GM18505 (cell line): ENCODE measurements around the gene FAM120B.
A peak's percentile ranks its signal among the peaks of the same experiment; 100 is the strongest.
"Not testable (repeated sequence)": the region's sequence is repeated elsewhere in the genome, so short reads cannot be mapped to it uniquely, and the experiment has no call there.

Source experiments
- ATAC-seq: cut with Tn5 transposase; IDR thresholded peaks from one replicate; pipeline ENCODE4 v1.9.1; 2021; ENCODE audit not compliant: unreplicated experiment
- POLR2A ChIP-seq: IDR thresholded peaks from 4 replicates; pipeline ENCODE4 v1.6.1; 2011; ENCODE audit warnings: borderline replicate concordance; ENCODE audit not compliant: insufficient read depth, insufficient read length; ENCODE audit errors: extremely low read depth

Gene FAM120B

DNA sequence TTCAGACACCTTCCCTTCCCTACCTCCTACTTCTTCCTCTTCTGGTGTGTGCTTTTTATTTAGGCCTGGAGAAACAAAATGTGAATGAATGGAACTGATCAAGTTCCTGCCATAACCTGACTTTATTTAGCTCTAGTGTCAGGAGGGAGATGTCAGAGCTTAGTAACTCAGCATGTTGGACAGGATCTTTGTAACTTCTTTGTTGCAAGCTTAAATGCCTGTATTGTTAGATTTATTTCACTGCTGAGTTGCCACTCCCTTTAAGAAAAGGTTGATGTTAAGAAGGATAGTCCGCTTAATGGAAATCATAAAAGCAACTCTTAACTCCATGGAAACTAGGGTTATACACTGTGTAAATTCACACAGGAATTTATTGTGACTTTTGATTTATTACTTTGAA is 2.2 kb downstream of the FAM120B start:
- TF ChIP-seq POLR2A: no peak
- no peak for ATAC-seq

DNA sequence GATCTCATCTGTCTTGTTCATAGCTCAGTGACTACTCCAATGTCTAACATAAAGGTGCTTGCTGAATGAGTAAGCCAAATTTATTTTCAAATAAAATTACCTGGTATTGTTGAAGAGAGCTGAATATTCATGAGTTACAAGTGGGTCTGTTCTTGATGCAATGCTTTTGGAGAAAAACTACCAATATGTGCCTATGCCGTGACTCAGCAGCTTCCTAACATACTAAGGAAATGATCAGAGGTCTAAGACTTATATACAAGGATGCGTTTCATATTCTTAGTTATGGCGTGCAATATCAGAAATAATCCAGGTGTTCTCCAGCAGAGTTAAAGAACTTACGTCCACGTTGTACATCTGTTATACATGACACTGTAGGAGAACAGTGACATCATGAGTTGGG is 5.1 kb downstream of the FAM120B start:
- no peak for ATAC-seq
- TF ChIP-seq POLR2A: no peak

DNA sequence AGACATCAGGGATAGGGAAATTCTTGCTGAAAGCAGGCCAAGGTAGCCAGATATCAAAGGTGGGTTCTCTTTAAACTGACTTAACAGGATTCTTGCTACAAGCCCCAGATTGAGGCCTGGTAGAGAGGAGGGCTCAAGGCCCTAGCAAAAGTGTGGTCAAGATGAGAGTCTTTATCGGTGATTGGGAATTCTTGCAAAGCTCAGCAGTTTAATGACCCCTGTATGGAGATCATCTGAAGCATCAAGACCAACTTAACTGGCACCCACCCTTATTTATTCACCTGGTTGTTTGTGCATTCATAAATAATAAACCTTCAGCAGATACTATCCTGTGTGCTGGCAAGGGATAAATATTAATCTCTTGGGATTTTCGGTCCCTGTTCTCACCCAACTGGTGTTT is 6.3 kb downstream of the FAM120B start:
- TF ChIP-seq POLR2A: no peak

DNA sequence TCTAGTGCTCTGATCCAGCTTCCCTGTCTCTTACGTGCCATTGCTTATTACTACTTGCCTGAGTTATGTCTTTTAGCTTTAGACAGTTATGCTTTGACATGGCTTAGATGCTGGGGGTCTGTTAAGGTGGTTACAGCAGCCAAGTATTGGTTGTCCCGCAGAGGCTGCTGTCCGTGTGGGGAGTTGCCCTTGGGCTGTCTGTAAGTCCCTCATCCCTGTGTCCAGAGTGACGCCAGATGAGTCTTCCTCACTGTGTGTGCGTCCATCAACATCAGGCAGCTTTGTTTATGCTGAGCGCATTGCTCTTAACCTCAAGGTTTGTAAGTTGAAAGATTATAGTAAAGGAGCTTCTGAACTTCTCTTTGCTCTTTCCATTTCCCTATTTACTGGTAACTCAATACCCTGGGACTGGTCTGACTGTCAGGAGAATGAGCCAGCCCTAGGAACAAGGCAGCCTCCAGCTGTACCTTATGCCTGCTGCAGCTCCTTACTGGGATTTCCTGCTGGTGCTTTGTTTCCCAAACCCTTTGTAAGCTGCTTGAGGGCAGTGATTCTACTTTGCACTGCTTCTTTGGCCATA is 7.2 kb downstream of the FAM120B start:
- no peak for TF ChIP-seq POLR2A
- no peak for ATAC-seq

More for the DNA sequence above, 6.3 kb downstream of the FAM120B start:
- ATAC-seq: no peak

DNA sequence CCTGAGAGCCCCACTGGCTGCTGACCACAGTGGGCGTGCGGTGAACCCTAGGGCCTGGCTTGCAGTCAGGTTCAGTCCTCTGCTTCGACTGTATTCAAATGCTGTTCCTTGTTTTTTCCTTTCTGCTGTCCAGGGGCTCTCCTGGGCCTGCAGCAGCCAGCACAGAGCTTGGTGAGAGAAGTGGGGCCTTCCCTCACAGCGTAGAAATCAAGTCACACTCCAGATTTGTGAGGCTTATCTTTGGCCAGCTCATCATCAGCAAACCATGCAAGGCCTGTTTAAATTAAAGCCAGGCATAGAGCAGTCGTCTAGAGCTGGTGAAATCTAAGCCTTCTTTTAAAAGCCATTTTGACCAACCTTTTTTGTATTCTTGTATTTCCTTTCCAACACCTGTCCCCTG is 8.4 kb downstream of the FAM120B start:
- no peak for TF ChIP-seq POLR2A
- no peak for ATAC-seq

DNA sequence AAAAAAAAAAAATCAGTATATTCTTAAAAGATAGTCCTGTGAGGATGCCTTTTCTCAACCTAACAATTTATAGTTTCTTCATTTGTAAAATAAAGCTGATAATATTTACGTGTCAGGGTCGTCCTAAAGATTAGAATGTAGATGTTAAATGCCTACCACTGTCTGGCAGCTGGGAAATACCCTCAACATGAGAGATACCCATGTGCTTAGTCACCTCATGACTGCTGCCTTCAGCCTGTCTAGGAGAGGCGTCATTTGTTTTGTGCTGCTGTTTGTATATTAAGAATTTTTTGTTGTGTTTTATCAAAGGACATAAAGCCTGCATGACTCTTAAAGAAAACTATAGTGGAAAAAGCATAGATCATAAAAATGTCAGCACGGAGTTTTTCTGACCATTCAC is 9.5 kb downstream of the FAM120B start:
- no peak for ATAC-seq
- TF ChIP-seq POLR2A: no peak

DNA sequence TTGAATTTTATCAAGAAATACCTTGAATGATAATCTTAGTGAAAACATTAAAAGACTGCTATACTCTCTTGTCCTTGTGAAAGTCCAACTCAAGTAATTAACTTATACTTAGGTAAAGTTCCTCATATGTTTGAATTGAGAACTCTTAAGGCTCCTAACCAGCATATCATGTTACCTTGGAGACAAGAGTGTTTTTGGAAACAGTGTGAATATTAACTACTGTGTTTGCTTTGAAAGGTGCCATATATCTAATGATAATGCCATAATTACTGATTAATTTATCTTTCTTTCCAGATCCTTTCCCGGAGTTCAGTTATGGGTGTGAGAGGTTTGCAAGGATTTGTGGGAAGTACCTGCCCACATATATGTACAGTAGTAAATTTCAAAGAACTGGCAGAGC is 10.5 kb downstream of the FAM120B start:
- no peak for TF ChIP-seq POLR2A
- ATAC-seq: no peak

DNA sequence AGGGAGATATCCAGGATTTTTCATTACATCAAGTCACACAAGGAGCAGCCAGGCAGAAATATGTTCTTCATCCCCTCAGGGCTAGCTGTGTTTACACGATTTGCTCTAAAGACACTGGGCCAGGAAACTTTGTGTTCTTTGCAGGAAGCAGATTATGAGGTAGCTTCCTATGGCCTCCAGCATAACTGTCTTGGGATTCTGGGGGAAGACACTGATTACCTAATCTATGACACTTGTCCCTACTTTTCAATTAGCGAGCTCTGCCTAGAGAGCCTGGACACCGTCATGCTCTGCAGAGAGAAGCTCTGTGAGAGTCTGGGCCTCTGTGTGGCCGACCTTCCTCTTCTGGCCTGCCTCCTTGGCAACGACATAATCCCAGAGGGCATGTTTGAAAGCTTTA is 11.2 kb downstream of the FAM120B start:
- no peak for TF ChIP-seq POLR2A
- no peak for ATAC-seq

DNA sequence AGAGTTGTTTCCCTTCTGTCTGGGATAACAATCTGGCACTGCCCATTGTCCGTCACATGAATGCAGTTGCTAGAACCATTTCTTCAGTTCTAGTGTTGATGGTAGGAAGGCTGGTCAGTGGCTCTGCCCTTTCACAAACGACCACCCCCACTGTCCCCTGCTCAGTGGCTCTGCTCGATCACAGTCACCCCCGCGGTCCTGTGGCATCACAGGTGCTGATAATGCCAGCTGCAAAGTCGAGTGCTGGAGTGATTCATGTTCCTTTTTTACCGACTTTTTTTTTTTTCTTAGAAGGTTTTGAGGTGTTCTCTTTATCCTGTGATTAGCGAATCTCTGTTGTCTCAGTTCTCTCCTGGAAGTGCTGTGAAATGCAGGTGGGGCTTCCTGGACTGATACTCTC is 22.8 kb downstream of the FAM120B start:
- no peak for ATAC-seq
- TF ChIP-seq POLR2A: no peak

DNA sequence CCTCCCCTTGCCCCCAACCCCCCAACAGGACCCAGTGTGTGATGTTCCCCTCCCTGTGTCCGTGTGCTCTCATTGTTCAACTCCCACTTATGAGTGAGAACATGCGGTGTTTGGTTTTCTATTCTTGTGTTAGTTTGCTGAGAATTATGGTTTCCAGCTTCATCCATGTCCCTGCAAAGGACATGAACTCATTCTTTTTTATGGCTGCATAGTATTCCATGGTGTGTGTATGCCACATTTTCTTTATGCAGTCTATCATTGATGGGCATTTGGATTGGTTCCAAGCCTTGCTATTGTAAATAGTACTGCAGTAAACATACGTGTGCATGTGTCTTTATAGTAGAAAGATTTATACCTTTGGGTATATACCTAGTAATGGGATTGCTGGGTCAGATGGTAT is 28.6 kb downstream of the FAM120B start:
- ATAC-seq: not testable (repeated sequence)

DNA sequence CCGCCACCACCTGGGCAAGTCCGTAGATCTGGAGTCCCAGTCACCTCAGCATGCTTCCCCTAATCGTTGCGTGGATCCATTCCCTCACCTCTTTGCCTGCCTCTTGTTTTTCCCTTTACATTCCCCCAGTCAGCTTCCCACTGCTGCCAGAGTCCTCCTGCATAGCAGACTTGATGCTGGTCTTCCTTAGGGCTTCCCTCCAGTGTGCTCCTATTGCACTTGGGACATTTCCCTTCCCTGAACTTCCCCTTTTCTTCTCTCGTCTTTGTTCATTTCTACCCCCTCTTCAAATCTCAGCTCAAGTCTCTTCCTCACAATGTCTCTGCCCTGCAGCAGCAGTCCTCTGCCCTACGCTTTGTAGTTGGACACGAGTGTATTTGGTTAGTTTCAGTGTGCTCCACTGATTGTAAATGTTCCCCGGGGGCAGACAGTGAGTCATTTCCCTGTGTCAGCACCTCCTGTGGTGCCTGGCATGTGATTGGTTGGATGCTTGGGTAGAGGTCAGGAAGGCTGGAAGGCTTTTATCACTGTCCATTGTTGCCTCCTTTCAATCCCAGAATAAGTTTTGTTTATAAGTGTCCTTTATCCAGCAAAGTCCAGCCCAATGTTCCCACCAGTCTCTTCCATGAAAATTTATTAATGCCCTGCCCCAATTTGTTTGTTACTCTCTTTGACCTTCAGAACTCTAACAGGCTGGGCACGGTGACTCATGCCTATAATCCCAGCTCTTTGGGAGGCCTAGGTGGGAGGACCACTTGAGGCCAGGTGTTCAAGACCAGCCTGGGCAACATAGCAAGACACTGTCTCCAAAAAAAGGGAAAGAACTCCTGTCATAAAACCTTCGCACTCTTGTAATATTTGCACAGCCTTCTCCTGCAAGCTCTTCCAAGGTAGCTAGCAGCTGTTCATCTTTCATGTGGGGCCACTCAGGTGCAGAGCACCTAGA is 38.3 kb downstream of the FAM120B start:
- TF ChIP-seq POLR2A: no peak
- ATAC-seq: peak; percentile 46

DNA sequence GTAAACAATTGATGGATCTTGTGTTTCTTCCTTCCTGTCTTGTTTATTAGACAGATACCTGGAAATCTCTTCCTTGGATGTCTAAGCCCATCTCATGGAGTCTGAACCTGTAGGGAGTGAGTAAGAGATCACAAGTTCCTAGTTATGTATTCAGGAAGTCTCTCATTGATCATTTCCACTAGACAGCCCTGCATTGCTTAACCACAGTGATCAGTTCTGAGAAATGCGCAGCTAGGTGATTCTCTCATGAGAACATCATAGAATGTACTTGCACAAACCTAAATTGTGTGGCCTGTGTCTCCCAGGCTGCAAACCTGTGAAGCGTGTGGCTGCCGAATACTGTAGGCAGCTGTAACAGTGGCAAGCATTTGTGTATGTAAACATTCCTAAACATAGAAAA is 39.1 kb downstream of the FAM120B start:
- no peak for TF ChIP-seq POLR2A
- no peak for ATAC-seq

DNA sequence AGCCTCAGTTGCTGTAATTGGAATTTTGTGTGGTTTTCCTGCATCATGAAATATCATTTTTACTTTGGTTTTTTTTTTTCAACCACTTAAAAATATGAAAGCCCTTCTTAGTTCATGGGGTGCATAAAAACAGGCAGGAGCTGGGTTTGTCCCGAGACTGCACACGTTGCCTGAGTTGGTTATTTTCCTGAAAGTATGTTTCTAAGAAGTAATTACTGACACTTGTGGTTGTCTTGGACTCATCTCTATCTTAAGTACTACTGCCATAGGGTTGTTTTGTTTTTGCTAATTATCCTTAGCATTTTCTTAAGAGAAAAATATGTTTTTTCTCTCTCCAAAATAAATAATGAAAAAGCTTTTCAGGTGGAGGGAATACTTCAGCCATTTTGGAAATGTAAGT is 40.1 kb downstream of the FAM120B start:
- TF ChIP-seq POLR2A: no peak
- ATAC-seq: no peak

DNA sequence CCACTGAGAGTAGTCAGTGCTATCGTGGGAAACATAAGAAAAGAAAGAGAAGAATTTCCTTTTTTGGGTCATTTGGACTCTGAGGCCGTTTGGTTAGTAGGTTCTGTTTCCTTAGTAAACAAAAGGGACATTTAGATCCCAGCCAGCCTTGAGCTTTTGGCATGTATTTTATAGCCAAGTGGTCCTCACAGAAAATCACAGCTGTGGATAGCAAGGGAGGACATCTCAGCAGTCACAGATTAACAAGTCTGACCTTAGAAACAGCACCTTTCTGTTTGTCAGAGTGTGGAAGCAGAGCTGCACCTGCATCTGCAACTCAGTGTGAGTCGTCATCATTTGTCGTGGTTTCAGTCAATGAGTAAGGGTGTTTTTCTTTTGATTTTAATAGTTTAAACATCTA is 40.5 kb downstream of the FAM120B start:
- no peak for TF ChIP-seq POLR2A
- ATAC-seq: peak; percentile 60
